Calu3 (cell line): ENCODE data around the gene CAPN2. TPM values are rescaled to one million over a fixed set of nuclear protein-coding genes. Genes with fewer than 3 reads are reported as not detected.

Source experiments
- BruUV-seq: library from RNA; stranded (reverse); fragments of 400-500 nt; replicated peaks from 2 replicates; lab custom pipeline; 2021; lab: Mats Ljungman, UMichigan
- CTCF ChIA-PET: fragments of 300-600 bp; sonication (Branson Sonifier 250); formaldehyde crosslinking; loops from one replicate; lab custom pipeline; 2022; ENCODE audit warnings: antibody characterized with exemption; lab: Charles Lee
- DNase-seq: peaks from one replicate; pipeline ENCODE4 v3.0.0; 2022
- H3K27ac Mint-ChIP-seq: one replicate; pipeline ENCODE4 v1.8.0; 2022; ENCODE audit warnings: mixed read lengths; ENCODE audit not compliant: unreplicated experiment
- H3K27me3 Mint-ChIP-seq: one replicate; pipeline ENCODE4 v1.8.0; 2022; ENCODE audit warnings: mixed read lengths; ENCODE audit not compliant: unreplicated experiment
- H3K36me3 Mint-ChIP-seq: one replicate; pipeline ENCODE4 v1.8.0; 2022; ENCODE audit warnings: mild to moderate bottlenecking, moderate library complexity, mixed read lengths; ENCODE audit not compliant: insufficient read depth, unreplicated experiment
- H3K4me1 Mint-ChIP-seq: one replicate; pipeline ENCODE4 v1.8.0; 2022; ENCODE audit warnings: mild to moderate bottlenecking, low read depth, mixed read lengths; ENCODE audit not compliant: unreplicated experiment
- H3K4me3 Mint-ChIP-seq: one replicate; pipeline ENCODE4 v1.8.0; 2022; ENCODE audit warnings: mild to moderate bottlenecking, low read depth, moderate library complexity, mixed read lengths; ENCODE audit not compliant: unreplicated experiment
- H3K9me3 Mint-ChIP-seq: one replicate; pipeline ENCODE4 v1.8.0; 2022; ENCODE audit warnings: low read depth, mixed read lengths; ENCODE audit not compliant: unreplicated experiment
- intact Hi-C: fragments of 100-400 bp; cut with micrococcal nuclease; formaldehyde crosslinking; loops from one replicate; pipeline ENCODE4 v1.10.0; 2022; ENCODE audit not compliant: unreplicated experiment
- total RNA-seq: library from RNA; stranded (reverse); gene quantifications from 2 replicates; pipeline ENCODE4 v1.2.3, GENCODE V29; 2022
- TF ChIP-seq, protein P1 (sequence below): fragments of 200-600 bp; IDR thresholded peaks from one replicate; pipeline ENCODE4 v1.8.0; 2022; ENCODE audit warnings: antibody characterized with exemption; ENCODE audit not compliant: unreplicated experiment

CAPN2 gene
- total RNA-seq, 1 experiment from 2014 or later: 266 TPM

DNA sequence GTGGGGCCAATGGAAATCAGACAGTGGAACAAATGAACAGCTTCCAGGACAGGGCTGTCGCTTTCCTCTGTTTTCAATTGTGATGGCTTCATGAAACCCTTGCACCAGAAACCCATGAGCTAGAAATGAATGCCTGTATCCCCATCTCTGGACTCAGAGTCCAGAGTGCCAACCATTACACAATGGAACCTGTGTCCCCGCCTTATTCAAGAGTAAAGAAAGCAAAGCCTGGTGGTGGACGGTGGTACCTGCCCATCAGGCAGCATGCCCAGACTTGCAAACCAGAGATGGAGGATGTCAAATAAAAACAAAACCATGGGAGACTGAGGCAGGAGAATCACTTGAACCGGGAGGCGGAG lies 4.4 kb upstream of the CAPN2 start:
- CTCF ChIA-PET: interaction anchor here (0.5 to 2.1 kb wide), 13 partner anchors 10 to 1058 kb away, joined by 3 to 8 read pairs (median 4); no protein-coding TSS in a partner anchor
- BruUV-seq: no TSS peak
- TF ChIP-seq, protein P1, sequence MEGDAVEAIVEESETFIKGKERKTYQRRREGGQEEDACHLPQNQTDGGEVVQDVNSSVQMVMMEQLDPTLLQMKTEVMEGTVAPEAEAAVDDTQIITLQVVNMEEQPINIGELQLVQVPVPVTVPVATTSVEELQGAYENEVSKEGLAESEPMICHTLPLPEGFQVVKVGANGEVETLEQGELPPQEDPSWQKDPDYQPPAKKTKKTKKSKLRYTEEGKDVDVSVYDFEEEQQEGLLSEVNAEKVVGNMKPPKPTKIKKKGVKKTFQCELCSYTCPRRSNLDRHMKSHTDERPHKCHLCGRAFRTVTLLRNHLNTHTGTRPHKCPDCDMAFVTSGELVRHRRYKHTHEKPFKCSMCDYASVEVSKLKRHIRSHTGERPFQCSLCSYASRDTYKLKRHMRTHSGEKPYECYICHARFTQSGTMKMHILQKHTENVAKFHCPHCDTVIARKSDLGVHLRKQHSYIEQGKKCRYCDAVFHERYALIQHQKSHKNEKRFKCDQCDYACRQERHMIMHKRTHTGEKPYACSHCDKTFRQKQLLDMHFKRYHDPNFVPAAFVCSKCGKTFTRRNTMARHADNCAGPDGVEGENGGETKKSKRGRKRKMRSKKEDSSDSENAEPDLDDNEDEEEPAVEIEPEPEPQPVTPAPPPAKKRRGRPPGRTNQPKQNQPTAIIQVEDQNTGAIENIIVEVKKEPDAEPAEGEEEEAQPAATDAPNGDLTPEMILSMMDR: peak; percentile 46
- intact Hi-C loops: loop anchor here (10.0 kb wide), 1 partner anchor 377 kb away; no protein-coding TSS in a partner anchor
- Mint-ChIP-seq H3K4me1 (peaks cover 61% of the 10 kb centered on the region), H3K27ac (peak overlapping the region; percentile 90), H3K9me3 (no peaks in the 10 kb centered on the region), H3K4me3 (peak overlapping the region; percentile 43), H3K27me3 (no peaks in the 10 kb centered on the region), H3K36me3 (peaks cover 30% of the 10 kb centered on the region)
- DNase-seq: peak; percentile 67

DNA sequence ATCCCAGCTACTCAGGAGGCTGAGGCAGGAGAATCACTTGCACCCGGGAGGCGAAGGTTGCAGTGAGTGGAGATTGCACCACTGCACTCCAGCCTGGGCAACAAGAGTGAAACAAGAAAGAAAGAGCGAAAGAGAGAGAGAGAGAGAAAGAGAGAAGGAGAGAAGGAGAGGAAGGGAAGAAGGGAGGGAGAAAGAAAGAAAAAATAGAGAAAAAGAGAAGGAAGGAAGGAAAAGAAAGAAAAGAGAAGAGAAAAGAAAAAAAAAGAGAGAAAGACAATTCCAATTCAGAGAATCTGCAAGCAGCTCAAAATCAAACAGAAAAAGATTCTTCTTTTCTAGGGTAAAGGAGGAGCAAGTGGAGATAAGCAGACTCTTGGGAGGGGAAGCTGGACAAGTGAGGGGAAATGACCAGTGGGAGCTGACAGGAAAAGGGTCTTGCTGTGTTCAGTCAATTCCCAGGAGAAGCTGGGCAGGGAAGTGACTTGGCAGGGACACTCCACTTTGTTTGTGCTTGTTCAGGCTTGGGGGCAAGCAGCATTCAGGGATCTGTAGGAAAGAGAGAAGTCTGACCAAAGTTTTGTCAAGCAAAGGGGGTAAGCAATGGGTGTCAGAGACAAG lies 3.6 kb upstream of the CAPN2 start:
- CTCF ChIA-PET: interaction anchor here (0.7 to 2.1 kb wide), 2 partner anchors 63 to 1057 kb away, joined by 4 to 8 read pairs; no protein-coding TSS in a partner anchor
- Mint-ChIP-seq H3K27me3 (no peaks in the 10 kb centered on the region), H3K36me3 (peaks cover 38% of the 10 kb centered on the region), H3K9me3 (no peaks in the 10 kb centered on the region), H3K4me3 (no peak overlapping the region), H3K4me1 (peaks cover 64% of the 10 kb centered on the region), H3K27ac (peak overlapping the region; percentile 90)
- intact Hi-C loops: loop anchor here (10.0 kb wide), 1 partner anchor 376 kb away; no protein-coding TSS in a partner anchor
- BruUV-seq: no TSS peak
- no peak for DNase-seq
- TF ChIP-seq, protein P1: no peak

DNA sequence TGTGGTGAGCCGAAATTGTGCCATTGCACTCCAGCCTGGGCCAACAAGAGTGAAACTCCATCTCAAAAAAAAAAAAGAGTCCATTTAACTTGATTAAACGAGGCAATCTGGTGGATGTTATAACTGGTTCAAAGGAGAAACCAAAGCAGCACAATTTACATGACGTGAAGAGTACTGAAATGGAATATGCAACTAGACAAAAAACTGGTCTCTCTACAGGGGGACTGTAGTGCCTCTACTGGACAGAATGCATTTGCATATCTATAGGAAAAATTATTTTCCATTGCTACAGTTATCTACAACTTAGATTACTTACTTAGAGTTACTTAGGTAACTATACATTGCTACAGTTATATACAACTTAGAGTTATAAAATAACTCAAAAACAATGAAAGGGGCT lies 2.7 kb upstream of the CAPN2 start:
- Mint-ChIP-seq H3K27ac (no peak overlapping the region), H3K4me3 (no peak overlapping the region), H3K4me1 (peaks cover 72% of the 10 kb centered on the region), H3K27me3 (no peaks in the 10 kb centered on the region), H3K36me3 (peaks cover 45% of the 10 kb centered on the region), H3K9me3 (no peaks in the 10 kb centered on the region)
- TF ChIP-seq, protein P1: no peak
- BruUV-seq: no TSS peak
- CTCF ChIA-PET: interaction anchor here (1.2 kb wide), 1 partner anchor 40 kb away, joined by 3 read pairs; no protein-coding TSS in a partner anchor
- intact Hi-C loops: loop anchor here (10.0 kb wide), 1 partner anchor 375 kb away; no protein-coding TSS in a partner anchor
- no peak for DNase-seq

DNA sequence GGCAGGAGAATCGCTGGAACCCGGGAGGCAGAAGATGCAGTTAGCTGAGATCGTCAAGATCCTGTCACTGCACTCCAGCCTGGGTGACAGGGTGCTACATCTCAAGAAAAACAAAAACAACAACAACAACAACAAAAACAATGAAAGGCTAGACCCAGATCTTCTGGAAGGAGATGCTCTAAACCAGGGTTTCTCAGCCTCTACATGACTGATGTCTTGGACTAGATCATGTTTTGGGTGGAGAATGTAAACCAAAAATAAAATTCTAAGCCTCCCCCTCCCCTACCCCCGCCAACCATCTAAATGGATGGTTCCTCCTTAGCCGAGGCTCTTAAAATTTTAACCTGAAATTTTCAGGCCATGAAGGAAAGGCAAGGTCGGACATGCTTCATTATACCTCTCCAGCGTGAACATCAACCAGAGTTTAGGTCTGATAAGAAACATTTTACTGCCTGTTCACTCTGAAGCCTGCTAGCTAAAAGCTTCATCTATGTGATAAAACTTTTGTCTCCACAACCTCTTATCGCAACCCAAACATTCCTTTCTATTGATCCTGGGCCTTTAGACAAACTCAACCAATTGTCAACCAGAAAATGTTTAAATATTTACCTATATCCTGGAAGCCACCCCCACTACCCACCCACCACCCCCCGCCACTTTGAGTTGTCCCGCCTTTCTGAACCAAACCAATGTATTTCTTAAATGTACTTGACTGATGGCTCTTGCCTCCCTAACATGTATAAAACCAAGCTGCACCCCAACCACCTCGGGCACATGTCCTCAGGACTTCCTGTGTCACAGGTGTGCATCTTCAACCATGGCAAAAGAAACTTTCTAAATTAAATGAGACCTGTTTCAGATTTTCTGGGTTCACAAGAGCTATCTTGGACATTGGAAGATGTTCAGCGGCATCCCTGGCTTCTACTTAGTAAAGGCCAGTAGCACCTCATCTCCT lies 1.9 kb upstream of the CAPN2 start:
- intact Hi-C loops: no loop called here
- Mint-ChIP-seq H3K27me3 (no peaks in the 10 kb centered on the region), H3K4me1 (peaks cover 73% of the 10 kb centered on the region), H3K36me3 (peaks cover 53% of the 10 kb centered on the region), H3K27ac (no peak overlapping the region), H3K4me3 (no peak overlapping the region), H3K9me3 (no peaks in the 10 kb centered on the region)
- CTCF ChIA-PET: interaction anchor here (0.7 to 1.2 kb wide), 2 partner anchors 39 to 83 kb away, joined by 3 to 5 read pairs; no protein-coding TSS in a partner anchor
- DNase-seq: no peak
- TF ChIP-seq, protein P1: no peak
- no TSS peak for BruUV-seq
